ENCODE data around the gene PCSK4. TPM values are rescaled to one million over a fixed set of nuclear protein-coding genes. Genes with fewer than 3 reads are reported as not detected.

PCSK4 gene
- total and polyA plus RNA-seq, 9 of the 15 experiments (the other 6 are each of a cell fraction or from before 2014, with no cell fraction given) = 0.01 to 9.1 (median 2.1) TPM; not detected in 1

DNA sequence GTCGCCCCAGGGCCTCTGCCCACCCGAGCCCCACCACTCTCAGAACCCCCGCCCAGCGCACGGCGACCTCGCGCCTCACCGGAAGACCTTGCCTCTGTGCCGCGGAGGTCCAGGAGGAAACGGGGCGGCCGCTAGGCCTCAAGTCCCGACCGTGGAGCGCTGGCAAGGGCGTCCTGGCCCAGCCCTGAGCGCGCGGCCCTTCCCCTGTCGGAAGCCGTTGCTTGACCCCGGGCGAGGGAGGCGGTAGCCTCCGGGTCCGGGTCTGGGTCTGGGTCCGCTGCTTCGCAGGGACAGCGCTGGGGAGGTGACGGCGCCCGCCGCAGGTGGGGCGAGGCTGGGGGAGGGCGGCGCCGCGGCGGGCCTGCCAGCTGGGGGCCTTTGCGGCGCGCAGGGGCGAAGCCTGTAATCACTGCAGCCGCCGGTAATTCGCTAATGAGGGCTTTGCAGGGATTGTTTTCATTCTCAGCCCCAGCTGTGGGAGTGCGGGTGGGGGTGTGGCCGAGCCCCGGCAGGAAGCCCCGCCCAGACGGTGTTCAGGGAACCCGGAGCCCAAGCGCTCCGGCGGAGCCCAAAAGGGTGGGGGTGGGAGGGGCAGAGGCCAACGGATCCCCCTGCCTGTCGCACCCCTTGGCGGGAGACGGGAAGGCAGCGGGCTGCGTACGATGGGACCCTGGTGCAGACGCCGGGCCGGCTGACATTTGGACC, 19.7 kb downstream of the PCSK4 start (continued):
- TF ChIP-seq PCBP1 (IDR thresholded peaks at IDR 0.05; ENCODE audit: low read depth, low read length, poor library complexity, severe bottlenecking) = peak; percentile 22
- peak; percentile 59; the same call in 1 of the 2 replicates for TF ChIP-seq PHF21A (IDR thresholded peaks at IDR 0.05; ENCODE audit: borderline replicate concordance, low read depth)
- TF ChIP-seq, protein P1, sequence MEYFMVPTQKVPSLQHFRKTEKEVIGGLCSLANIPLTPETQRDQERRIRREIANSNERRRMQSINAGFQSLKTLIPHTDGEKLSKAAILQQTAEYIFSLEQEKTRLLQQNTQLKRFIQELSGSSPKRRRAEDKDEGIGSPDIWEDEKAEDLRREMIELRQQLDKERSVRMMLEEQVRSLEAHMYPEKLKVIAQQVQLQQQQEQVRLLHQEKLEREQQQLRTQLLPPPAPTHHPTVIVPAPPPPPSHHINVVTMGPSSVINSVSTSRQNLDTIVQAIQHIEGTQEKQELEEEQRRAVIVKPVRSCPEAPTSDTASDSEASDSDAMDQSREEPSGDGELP (CRISPR knock-in tag; IDR thresholded peaks at IDR 0.05; ENCODE audit: borderline replicate concordance) = peak; percentile 64; the same call in 1 of the 2 replicates
- TF ChIP-seq ZNF316 (IDR thresholded peaks at IDR 0.05) = no peak
- TF ChIP-seq KDM1A (IDR thresholded peaks at IDR 0.05) = peak; percentile 88 to 93

DNA sequence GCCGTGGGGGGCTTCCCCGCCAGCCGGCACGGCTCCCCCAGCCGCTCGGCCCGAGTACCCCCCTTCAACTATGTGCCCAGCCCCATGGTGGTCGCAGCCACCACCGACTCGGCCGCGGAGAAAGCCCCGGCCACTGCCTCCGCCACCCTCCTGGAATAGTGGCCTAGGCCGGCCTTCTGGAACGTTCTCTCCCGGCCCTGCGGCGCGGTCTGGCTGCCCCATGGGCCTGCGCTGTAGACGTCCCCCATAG, 20.2 kb downstream of the PCSK4 start:
- no peak overlapping the region for H3K4me3 ChIP-seq

More for the DNA sequence above, 20.2 kb downstream of the PCSK4 start:
- no peaks in the 10 kb centered on the region for H3K9me3 ChIP-seq (replicated peaks; ENCODE audit: control insufficient read depth, insufficient read depth, low read depth, low read length)
- 0 out of 2 replicates have a peak, but pooled peaks have one; percentile 26 for TF ChIP-seq HNRNPL (IDR thresholded peaks at IDR 0.05; ENCODE audit: low read depth, low read length)
- TF ChIP-seq PCBP1 (IDR thresholded peaks at IDR 0.05; ENCODE audit: low read depth, low read length, poor library complexity, severe bottlenecking) = peak; percentile 30
- TF ChIP-seq MAFF (IDR thresholded peaks at IDR 0.05; ENCODE audit: low read length) = no peak
- TF ChIP-seq RBM22 (IDR thresholded peaks at IDR 0.05; ENCODE audit: low read depth, low read length, poor library complexity, severe bottlenecking) = peak; percentile 82
- CTCF ChIA-PET (ENCODE audit: low intra/inter-chr PET ratio) = no interaction called here
- BruUV-seq (replicated peaks) = no TSS peak
- H3K27ac ChIP-seq (ENCODE audit: extremely low read depth, low read depth, low read length) = no peak overlapping the region
- H4K20me1 ChIP-seq (replicated peaks; ENCODE audit: control insufficient read depth, insufficient read depth, low read length) = peaks cover 14% of the 10 kb centered on the region
- POLR2A ChIA-PET = interaction anchor here (0.6 kb wide), 1 partner anchor 50 kb away, joined by 3 read pairs; no protein-coding TSS in a partner anchor
- H3K36me3 ChIP-seq (ENCODE audit: control insufficient read depth, insufficient read depth, low read length) = peaks cover 8% of the 10 kb centered on the region; the same call in 1 of the 3 replicates
- intact Hi-C loops (cut with micrococcal nuclease) = no loop called here
- H2AFZ ChIP-seq (ENCODE audit: low read depth, low read length) = no peak overlapping the region
- H3K9ac ChIP-seq (ENCODE audit: insufficient read depth in 1 of 2, low read depth in 2 of 2, low read length in 2 of 2) = no peak overlapping the region; a peak in 1 of 4 replicates
- no peaks in the 10 kb centered on the region for H3K27me3 ChIP-seq (ENCODE audit: control insufficient read depth in 2 of 2, insufficient read depth in 2 of 2, low read length in 2 of 2)
- peaks cover 6 to 85% of the 10 kb centered on the region in 2 experiments; a peak in 4 of 5 replicates for H3K4me1 ChIP-seq (replicated peaks in 1 of 2; ENCODE audit: control insufficient read depth in 2 of 2, insufficient read depth in 2 of 2, low read length in 2 of 2)
- ATAC-seq (no peak), DNase-seq (ENCODE audit: extremely low read depth in 1 of 4, low spot score in 3 of 4) (no peak), FAIRE-seq (no peak)
- in situ Hi-C loops (cut with MboI) = no loop called here
- WGBS (ENCODE audit: insufficient coverage, low coverage, missing lambda C conversion rate) = 70% methylated on average over 9 of the region's 22 CpGs
- H3K79me2 ChIP-seq (ENCODE audit: control insufficient read depth, insufficient read depth, low read length) = peaks cover 26% of the 10 kb centered on the region
- H3K9me1 ChIP-seq (ENCODE audit: control insufficient read depth, insufficient read depth, low read length) = no peaks in the 10 kb centered on the region
- no peak overlapping the region for H3K4me2 ChIP-seq (ENCODE audit: insufficient read depth, low read length)
